Measurements from ENCODE around the gene STK17B. TPM values are rescaled to one million over a fixed set of nuclear protein-coding genes. Genes with fewer than 3 reads are reported as not detected.

Gene STK17B
- total and polyA plus RNA-seq, 10 of the 15 experiments (the other 5 are each of a cell fraction or from before 2014, with no cell fraction given), result 21.2 to 108 (median 53.7) TPM

- RAD21 ChIA-PET (ENCODE audit: unreplicated experiment), result interaction anchor here (0.8 to 6.2 kb wide), 20 partner anchors 9 to 201 kb away, joined by 3 to 39 read pairs (median 6); no protein-coding TSS in a partner anchor
- Histone ChIP-seq H2AFZ (ENCODE audit: control insufficient read depth, low read depth, low read length) (0 out of 2 replicates have a peak overlapping the region, but pooled peaks have one; percentile 9), H3K4me1 (ENCODE audit: control insufficient read depth, insufficient read depth, low read length) (peaks cover 18% of the 10 kb centered on the region), H3K27me3 (replicated peaks in 1 of 2; ENCODE audit: control insufficient read depth in 2 of 2, insufficient read depth in 2 of 2, low read length in 1 of 2) (no peaks in the 10 kb centered on the region), H3K27ac (ENCODE audit: control insufficient read depth, insufficient read depth) (peak overlapping the region; percentile 79), H3K79me2 (ENCODE audit: control insufficient read depth, insufficient read depth, low read length) (no peaks in the 10 kb centered on the region), H4K20me1 (ENCODE audit: control insufficient read depth, insufficient read depth) (no peaks in the 10 kb centered on the region), H3K9me3 (replicated peaks; ENCODE audit: control insufficient read depth, insufficient read depth, low read length) (no peaks in the 10 kb centered on the region), H3K4me3 (no peak overlapping the region), H3K4me2 (ENCODE audit: control insufficient read depth, insufficient read depth) (peak overlapping the region; percentile 78), H3K36me3 (ENCODE audit: control insufficient read depth in 2 of 2, insufficient read depth in 2 of 2, low read length in 1 of 2) (no peaks in the 10 kb centered on the region), H3K9ac (ENCODE audit: control insufficient read depth, insufficient read depth, low read length) (no peak overlapping the region)
- SMC1A ChIA-PET (ENCODE audit: uncharacterized antibody, unreplicated experiment), result interaction anchor here (0.8 to 8.7 kb wide), 28 partner anchors 8 to 78 kb away, joined by 3 to 104 read pairs (median 5); no protein-coding TSS in a partner anchor
- WGBS (ENCODE audit: insufficient coverage, insufficient replicate concordance, low lambda C conversion rate, missing lambda C conversion rate), result 28% methylated on average over 5 of the region's 5 CpGs
- intact Hi-C loops (cut with micrococcal nuclease; ENCODE audit: unreplicated experiment) (loop anchor here (2.0 kb wide), 1 partner anchor 39 kb away; no protein-coding TSS in a partner anchor), in situ Hi-C loops (cut with MboI) (no loop called here)
- DNase-seq (ENCODE audit: low read depth, low spot score) (no peak), ATAC-seq (peak; percentile 53), FAIRE-seq (no peak)
- CTCF ChIA-PET, result interaction anchor here (0.7 to 2.8 kb wide), 17 partner anchors 9 to 123 kb away, joined by 3 to 11 read pairs (median 4); no protein-coding TSS in a partner anchor
- no TSS peak for BruUV-seq (replicated peaks)
- POLR2A ChIA-PET, result interaction anchor here (0.6 to 3.4 kb wide), 17 partner anchors 8 to 76 kb away, joined by 3 to 17 read pairs (median 5); no protein-coding TSS in a partner anchor
- TF ChIP-seq SUPT20H (IDR thresholded peaks at IDR 0.05; ENCODE audit: borderline replicate concordance, control insufficient read depth, low read depth, low read length), result no peak
- TF ChIP-seq PAX8 (IDR thresholded peaks at IDR 0.05), result no peak
- TF ChIP-seq NFYB (IDR thresholded peaks at IDR 0.05; ENCODE audit: insufficient read depth, low read depth, low read length), result no peak
- TF ChIP-seq USF2 (IDR thresholded peaks at IDR 0.05; ENCODE audit: borderline replicate concordance, low read depth, low read length), result no peak
- no peak for TF ChIP-seq EZH2 (IDR thresholded peaks at IDR 0.05; ENCODE audit: borderline replicate concordance, control insufficient read depth, low read depth, low read length)
- TF ChIP-seq PAX5 (IDR thresholded peaks at IDR 0.05; ENCODE audit: borderline replicate concordance, low read depth, low read length), result no peak
- TF ChIP-seq E2F8 (IDR thresholded peaks at IDR 0.05; ENCODE audit: low read depth, partially characterized antibody), result no peak
- TF ChIP-seq BACH1 (IDR thresholded peaks at IDR 0.05; ENCODE audit: borderline replicate concordance), result no peak
- no peak for TF ChIP-seq SKIL (IDR thresholded peaks at IDR 0.05; ENCODE audit: low read depth, poor library complexity, severe bottlenecking)
- no peak for TF ChIP-seq BCL3 (IDR thresholded peaks at IDR 0.05; ENCODE audit: borderline replicate concordance, insufficient read depth, low read depth, low read length, poor library complexity, severe bottlenecking)
- 0 out of 4 replicates have a peak, but pooled peaks of 1 of the 2 experiments have one; percentile 27 for TF ChIP-seq ETV6 (conservative IDR thresholded peaks at IDR 0.05 in 1 of 2, IDR thresholded peaks at IDR 0.05 in 1 of 2; ENCODE audit: borderline replicate concordance in 1 of 2, low read depth in 1 of 2)
- no peak for TF ChIP-seq GATAD2B (conservative IDR thresholded peaks at IDR 0.05; ENCODE audit: low read depth)
- no peak for TF ChIP-seq NR2C1 (IDR thresholded peaks at IDR 0.05)
Measured at GRCh38 chr2:196201229-196202009, 30.0 kb upstream of the STK17B start.

Measured in GM12878 (cell line).